IPS-20b (cell line): ENCODE data around the gene MLC1.

Experiments used
- H3K27ac ChIP-seq: one replicate; pipeline ENCODE4 v1.5.1; 2013; ENCODE audit warnings: low read length
- H3K27me3 ChIP-seq: 2 replicates; pipeline ENCODE4 v1.6.1; 2013; ENCODE audit warnings: mild to moderate bottlenecking, low read length, inconsistent platforms; ENCODE audit not compliant: insufficient read depth
- H3K36me3 ChIP-seq: 2 replicates; pipeline ENCODE4 v1.6.1; 2013; ENCODE audit warnings: low read depth, mild to moderate bottlenecking, inconsistent platforms, low read length, moderate library complexity; ENCODE audit not compliant: insufficient read depth
- H3K4me1 ChIP-seq: 2 replicates; pipeline ENCODE4 v1.6.1; 2013; ENCODE audit warnings: mild to moderate bottlenecking, control low read depth, inconsistent platforms, low read length, moderate library complexity; ENCODE audit not compliant: insufficient read depth
- H3K4me3 ChIP-seq: 2 replicates; pipeline ENCODE4 v1.5.1; 2013; ENCODE audit warnings: mild to moderate bottlenecking, low read length, inconsistent platforms
- H3K9ac ChIP-seq: 2 replicates; pipeline ENCODE4 v1.6.1; 2013; ENCODE audit warnings: low read depth, mild to moderate bottlenecking, inconsistent platforms, low read length, moderate library complexity
- H3K9me3 ChIP-seq: 2 replicates; pipeline ENCODE4 v1.6.1; 2013; ENCODE audit warnings: mild to moderate bottlenecking, low read depth, low read length, inconsistent platforms; ENCODE audit not compliant: insufficient read depth

The MLC1 gene

DNA sequence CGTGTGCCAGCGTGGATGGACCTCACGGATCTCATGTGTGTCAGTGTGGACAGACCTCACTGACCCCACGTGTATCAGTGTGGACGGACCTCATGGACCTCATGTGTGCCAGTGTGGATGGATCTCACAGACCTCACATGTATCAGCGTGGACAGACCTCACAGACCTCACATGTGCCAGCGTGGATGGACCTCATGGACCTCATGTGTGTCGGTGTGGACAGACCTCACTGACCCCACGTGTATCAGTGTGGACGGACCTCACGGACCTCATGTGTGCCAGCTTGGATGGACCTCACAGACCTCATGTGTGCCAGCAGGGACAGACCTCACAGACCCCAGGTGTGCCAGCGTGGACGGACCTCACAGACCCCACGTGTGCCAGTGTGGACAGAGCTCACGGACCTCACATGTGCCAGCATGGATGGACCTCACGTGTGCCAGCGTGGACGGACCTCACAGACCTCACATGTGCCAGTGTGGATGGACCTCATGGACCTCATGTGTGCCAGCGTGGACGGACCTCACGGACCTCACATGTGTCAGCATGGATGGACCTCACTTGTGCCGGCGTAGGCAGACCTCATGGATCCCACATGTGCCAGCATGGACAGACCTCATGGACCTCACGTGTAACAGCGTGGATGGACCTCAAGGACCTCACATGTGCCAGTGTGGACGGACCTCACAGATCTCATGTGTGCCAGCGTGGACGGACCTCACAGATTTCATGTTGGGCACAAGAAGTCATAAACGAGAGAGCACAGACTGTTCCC lies 45.4 kb downstream of the MLC1 start:
- Histone ChIP-seq H3K4me1 (no peaks in the 10 kb centered on the region), H3K4me3 (no peak overlapping the region), H3K27ac (no peak overlapping the region), H3K9me3 (no peaks in the 10 kb centered on the region; the same call in 1 of the 2 replicates), H3K27me3 (no peaks in the 10 kb centered on the region), H3K36me3 (no peaks in the 10 kb centered on the region), H3K9ac (no peak overlapping the region)

GRCh38 chr22:50035976-50036724 lies 49.1 kb downstream of the MLC1 start:
- no peaks in the 10 kb centered on the region for H3K4me1 ChIP-seq
- no peak overlapping the region for H3K27ac ChIP-seq
- H3K9me3 ChIP-seq = no peaks in the 10 kb centered on the region; the same call in 1 of the 2 replicates
- no peak overlapping the region for H3K9ac ChIP-seq
- no peak overlapping the region for H3K4me3 ChIP-seq
- no peaks in the 10 kb centered on the region for H3K36me3 ChIP-seq
- H3K27me3 ChIP-seq = 0 out of 2 replicates have a peak, but pooled peaks cover under 1% of the 10 kb centered on the region

DNA sequence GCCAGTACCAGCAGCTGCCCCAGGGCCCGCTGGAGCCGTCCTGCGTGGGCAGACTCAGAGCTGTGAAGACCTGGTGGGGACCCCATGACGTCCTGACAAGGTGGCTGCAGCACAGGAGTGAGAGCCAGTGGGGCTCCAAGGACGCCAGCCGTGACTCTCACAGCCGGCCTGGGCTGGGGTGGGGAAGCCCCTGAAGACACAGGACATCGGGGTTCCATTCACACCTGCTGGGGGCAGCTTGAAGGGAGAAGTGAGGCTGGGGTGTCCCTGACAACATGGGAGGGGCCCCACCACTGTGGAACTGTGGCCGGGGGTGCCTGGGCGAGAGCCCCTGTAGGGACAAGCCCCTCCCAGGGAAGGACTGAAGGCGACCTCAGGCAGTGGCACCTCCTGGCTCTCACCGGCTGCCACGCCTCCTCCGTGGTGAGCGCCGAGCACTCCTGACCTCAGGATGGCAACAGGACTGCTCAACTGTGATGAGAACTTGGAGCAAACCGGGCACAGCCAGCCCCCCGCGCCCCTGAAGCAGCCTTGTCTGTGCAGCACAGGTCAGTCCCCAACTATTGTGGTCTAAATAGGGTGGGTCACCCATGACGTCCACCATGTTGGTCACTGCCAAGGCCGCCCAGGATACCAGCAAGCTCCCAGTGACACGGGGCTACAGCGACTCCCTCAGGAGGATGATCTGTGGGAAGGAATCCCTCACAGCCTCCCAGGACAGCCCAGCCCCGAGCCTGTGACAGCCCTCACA lies 49.9 kb downstream of the MLC1 start:
- Histone ChIP-seq H3K9ac (no peak overlapping the region), H3K4me3 (no peak overlapping the region), H3K27me3 (peaks cover 9% of the 10 kb centered on the region), H3K36me3 (no peaks in the 10 kb centered on the region), H3K9me3 (no peaks in the 10 kb centered on the region; the same call in 1 of the 2 replicates), H3K27ac (no peak overlapping the region), H3K4me1 (no peaks in the 10 kb centered on the region)

- no peaks in the 10 kb centered on the region for H3K4me1 ChIP-seq
- H3K4me3 ChIP-seq = no peak overlapping the region
- no peaks in the 10 kb centered on the region; the same call in 1 of the 2 replicates for H3K9me3 ChIP-seq
- no peaks in the 10 kb centered on the region for H3K36me3 ChIP-seq
- no peak overlapping the region for H3K27ac ChIP-seq
- H3K9ac ChIP-seq = no peak overlapping the region
- H3K27me3 ChIP-seq = peaks cover 17% of the 10 kb centered on the region
Measured at GRCh38 chr22:50034126-50035081, 50.8 kb downstream of the MLC1 start.

DNA sequence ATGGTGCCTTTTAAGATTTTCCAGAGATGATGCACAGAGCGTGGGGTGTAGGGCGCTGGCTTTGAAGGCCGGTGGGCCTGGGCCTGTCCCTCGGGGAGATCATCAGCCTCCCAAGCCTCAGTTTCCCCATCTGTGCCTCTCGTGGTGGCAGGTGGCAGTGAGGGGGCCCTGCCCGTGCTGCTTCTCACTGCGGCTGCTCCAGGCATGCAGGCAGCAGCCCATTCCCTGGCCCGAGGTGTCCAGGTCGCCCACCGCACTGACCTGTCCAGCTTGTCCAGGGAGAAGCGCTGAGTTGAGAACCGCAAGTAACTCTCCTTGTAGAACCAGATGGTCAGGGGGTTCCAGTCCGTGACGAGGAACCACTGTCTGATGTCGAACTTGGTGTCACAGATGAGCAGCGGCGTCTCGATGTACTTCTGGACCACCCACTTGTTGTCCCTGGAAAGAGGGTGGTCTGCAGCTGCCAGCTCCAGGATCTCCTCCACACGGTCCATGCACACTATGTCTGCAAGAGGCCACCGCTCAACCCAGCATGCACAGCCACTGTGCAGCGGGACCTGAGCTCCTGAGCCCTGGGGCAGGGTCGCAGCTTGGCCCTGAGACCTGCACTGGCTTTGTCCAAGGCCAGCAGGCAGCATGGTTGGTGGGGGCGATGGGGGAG lies 52.2 kb downstream of the MLC1 start:
- H3K36me3 ChIP-seq = no peaks in the 10 kb centered on the region
- no peak overlapping the region for H3K27ac ChIP-seq
- H3K4me1 ChIP-seq = no peaks in the 10 kb centered on the region
- H3K27me3 ChIP-seq = peaks cover 30% of the 10 kb centered on the region
- no peak overlapping the region for H3K4me3 ChIP-seq
- H3K9me3 ChIP-seq = no peaks in the 10 kb centered on the region
- H3K9ac ChIP-seq = no peak overlapping the region

DNA sequence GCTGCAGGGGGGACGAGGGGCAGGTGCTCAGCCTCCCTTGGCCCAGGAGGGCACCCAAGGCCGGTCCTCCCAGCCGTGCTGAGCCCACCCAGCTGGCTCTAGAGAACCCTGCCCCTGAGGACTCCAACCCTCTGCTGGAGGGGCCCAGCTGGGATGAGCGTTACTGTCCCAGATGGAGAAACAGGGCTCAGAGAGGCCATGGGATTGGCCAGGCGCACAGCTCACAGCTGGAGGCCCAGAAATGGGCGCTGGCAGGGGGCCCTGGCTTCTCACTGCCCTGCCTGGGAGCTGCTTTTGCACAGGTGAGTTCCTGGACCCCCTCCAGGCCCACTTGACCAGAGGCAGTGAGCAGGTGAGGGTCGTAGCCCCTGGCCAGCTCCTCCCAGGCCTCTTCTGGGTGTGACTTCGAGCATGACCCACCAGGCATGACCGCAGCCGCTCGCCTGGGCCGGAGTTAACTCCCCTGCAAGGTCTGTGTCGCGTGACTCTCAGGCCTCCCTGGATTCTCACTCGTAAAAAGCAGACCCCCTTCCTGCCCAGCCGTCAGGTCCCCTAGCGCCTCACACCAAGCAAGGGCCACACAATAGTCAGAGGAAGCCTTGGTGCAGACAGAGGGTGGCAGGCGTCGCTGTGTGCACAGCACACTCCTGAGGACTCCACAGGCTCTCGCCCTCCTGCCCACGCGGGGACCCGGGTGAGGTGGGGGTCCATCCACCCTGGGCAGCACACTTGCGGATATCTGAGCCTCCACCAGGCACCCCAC lies 52.9 kb downstream of the MLC1 start:
- no peak overlapping the region for H3K9ac ChIP-seq
- peaks cover 36% of the 10 kb centered on the region for H3K27me3 ChIP-seq
- no peaks in the 10 kb centered on the region for H3K4me1 ChIP-seq
- no peaks in the 10 kb centered on the region for H3K36me3 ChIP-seq
- H3K4me3 ChIP-seq = no peak overlapping the region
- H3K27ac ChIP-seq = no peak overlapping the region
- no peaks in the 10 kb centered on the region for H3K9me3 ChIP-seq

DNA sequence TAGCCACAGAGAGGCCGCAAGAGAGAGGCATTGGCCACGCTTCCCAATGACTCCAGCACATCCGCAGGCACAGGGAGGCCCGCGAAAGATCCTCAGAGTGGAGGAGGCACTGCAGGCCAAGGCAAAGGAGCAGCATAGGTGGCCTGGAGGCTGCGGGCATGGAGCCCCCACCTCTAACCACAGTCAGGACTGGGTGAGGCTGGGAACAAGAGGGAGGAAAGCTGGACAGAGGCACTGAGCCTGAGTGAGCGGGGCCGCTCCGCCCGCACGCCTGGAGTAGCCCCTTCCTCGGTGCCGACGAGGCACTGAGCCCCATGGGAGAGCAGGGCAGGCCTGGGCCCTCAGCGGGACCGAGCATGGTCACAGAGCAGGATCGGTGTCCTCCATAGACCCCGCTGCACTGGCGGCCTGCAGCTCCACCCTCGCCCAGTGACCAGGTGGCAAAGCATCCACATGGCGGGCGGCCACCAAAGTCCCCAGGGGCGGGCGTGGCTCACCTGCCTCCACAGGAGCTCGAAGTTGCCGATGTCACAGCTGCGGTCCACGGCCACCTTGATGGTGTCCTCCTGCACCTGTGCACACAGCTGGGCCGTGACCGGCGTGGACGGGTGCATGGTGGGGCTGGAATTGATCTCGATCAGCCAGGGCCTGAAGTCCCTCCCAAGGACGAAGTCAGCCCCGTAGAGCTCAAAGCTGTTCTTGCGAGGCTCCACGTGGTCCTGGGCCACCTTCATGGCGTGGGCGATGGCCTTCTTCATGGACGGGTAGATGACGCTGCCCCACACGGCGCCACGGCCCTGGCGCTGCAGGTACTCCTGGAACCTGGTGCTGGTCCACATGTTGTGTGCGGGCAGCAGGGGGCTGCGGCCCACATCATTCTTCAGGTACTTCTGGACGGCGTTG lies 53.8 kb downstream of the MLC1 start:
- no peaks in the 10 kb centered on the region for H3K4me1 ChIP-seq
- peaks cover 36% of the 10 kb centered on the region for H3K27me3 ChIP-seq
- H3K27ac ChIP-seq = no peak overlapping the region
- no peak overlapping the region for H3K9ac ChIP-seq
- no peaks in the 10 kb centered on the region for H3K36me3 ChIP-seq
- H3K9me3 ChIP-seq = no peaks in the 10 kb centered on the region
- no peak overlapping the region for H3K4me3 ChIP-seq

DNA sequence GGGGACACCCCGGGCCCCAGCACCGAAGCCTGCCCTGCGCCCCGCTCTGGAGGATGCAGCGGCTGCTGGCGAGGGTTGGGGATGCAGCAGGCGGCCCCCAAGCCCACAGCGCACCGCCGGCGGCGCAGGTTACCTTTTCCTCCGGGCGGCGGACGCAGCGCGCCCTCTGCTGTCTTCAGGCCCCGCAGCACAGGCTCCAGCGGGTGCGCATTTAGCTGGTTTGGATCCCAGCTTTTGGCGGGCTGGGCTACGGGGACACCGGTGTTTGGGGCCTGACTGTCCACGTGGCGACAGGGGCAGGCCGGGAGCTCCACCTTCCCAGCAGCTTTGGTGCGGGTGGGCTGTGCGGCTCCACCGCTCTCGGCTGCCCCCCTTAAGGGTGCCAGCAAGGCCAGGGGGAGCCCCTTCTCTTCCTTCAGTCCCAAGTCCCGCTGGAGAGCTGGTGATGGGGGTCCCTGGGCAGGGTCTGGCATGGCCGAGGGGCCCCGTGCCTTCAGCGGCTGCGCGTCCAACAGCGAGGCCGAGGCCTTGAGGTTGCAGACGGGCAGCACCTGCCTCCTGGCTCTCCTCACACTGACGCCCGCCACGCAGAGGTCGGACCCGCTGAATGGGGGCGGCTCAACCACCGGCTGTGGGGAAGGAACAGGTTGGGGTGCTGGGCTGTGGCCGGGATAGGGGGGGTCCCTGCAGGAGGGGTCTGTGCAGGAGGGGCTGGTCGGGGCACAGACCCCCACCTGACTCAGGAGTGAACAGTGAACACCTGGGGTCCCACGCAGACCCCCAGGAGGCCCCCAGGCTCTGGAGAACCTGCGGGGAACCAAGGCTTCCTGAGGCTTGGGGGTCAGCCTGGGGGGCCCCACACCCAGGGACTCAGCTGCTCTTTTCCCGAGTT lies 54.7 kb downstream of the MLC1 start:
- Histone ChIP-seq H3K9ac (no peak overlapping the region), H3K9me3 (no peaks in the 10 kb centered on the region), H3K4me1 (no peaks in the 10 kb centered on the region), H3K36me3 (no peaks in the 10 kb centered on the region), H3K27me3 (peaks cover 36% of the 10 kb centered on the region), H3K27ac (no peak overlapping the region), H3K4me3 (peak overlapping the region; percentile 45; the same call in 1 of the 2 replicates)
